ENCODE measurements around the gene FNDC3A.
"Not testable (repeated sequence)": the region's sequence is repeated elsewhere in the genome, so short reads cannot be mapped to it uniquely, and the experiment has no call there.

The FNDC3A gene

DNA sequence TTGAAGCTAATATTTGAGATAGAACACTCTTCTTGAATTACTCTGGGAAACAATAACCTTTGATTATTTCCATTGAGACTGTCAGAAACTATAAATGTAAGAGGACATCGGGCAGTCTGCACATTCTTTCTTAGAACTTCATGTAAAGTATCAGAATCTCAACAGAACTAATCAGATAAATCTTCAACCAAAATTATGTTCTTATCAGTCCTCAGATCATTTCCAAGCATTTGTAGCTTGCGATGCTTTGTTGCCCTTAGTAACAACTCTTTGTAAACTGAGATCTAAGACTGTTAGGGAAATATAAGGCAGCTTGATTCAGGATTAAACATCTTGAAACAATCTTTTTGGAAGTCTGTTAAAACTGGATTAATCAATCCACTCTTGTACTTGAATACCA, 70.3 kb downstream of the FNDC3A start:
- DNase-seq: no peak

DNA sequence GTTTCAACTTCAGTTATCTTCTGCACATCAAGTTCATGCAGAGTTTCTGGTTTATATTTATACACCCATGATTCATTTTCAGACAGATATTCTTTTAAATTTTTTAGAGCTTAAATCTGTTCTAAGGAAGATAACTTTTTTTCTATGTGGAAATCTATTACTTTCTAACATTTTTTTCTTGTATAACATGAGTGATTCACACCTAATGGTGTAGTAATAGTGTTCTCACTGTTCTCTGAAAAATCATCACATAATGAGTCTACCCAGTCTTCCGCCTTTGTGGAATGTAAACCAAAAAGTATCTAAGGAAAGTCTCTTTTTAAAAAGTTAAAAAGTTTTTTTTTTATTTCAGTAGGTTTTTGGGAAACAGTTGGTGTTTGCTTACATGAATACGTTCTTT, 70.8 kb downstream of the FNDC3A start:
- DNase-seq: no peak

GRCh38 chr13:49052813-49053212, 77.1 kb downstream of the FNDC3A start:
- DNase-seq: no peak

- no peak for DNase-seq
These were observed 77.5 kb downstream of the FNDC3A start for GRCh38 chr13:49053215-49053614.

DNA sequence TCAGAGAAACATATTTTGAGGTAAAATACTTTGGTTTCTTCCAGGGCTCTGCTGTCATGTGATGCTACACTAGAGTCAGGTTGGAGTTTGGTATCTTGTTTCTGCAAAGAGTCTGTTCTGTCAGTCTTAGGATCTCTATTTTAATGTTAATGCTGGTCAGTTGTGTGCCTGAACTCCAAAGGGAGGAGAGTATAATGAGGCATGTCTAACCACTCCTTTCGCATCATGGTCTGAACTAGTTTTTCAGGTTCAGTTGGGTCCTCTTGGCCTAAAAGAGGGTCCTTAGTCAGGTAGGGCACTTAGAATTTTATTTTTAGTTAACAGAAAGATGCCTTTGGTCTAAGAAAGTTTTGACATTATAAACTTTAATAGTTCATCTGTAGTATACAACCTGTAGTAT, 78.2 kb downstream of the FNDC3A start:
- no peak for DNase-seq

- no peak for DNase-seq
These were observed 79.3 kb downstream of the FNDC3A start for GRCh38 chr13:49055021-49055420.

DNA sequence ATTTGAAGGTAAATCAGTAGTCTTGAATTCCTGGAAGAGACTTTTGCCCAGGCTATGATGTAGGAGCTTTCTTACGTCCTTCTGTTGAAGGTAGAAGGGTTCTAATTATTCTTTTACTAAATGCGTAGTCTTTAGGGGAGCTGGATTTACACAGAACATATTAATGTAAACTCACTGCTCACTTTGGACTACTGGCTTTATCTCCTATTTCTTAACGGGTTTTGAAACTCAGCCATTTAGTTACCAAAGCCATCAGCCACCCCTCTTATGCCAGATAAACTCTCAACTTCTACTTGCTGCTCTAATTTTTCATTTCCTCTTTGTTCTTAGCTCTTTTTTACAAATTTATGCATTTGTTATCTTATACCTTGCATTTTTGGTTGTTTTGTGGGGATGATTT, 81.5 kb downstream of the FNDC3A start:
- no peak for DNase-seq

- DNase-seq: no peak
These were observed 83.0 kb downstream of the FNDC3A start for GRCh38 chr13:49058761-49059160.

DNA sequence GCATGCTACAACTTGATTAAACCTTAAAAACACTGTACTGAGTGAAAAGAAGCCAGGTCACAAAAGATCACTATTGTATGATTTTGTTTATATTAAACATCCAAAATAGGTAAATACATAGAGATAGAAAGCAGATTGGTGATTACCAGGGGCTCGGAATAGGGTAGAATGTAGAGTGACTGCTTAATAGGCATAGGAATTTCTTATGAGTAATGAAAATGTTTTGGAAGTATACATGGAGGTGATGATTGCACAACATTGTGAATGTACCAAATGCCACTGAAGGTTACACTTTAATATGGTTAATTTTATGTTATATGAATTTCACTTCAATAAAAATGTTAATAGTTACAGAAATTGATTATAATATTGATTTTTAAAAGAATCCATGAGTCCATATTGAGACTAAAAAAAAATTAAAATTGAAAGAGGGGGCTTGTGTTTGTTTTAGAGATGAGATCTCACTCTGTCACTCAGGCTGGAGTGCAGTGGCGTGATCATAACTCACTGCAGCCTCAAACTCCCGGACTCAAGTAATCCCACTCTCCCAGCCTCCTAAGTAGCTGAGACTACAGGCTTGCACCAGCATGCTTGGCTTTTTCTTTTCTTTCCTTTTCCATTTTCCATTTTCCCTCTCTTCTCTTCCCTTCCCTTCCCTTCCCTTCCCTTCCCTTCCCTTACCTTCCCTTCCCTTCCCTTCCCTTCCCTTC, 85.1 kb downstream of the FNDC3A start:
- DNase-seq: no peak

DNA sequence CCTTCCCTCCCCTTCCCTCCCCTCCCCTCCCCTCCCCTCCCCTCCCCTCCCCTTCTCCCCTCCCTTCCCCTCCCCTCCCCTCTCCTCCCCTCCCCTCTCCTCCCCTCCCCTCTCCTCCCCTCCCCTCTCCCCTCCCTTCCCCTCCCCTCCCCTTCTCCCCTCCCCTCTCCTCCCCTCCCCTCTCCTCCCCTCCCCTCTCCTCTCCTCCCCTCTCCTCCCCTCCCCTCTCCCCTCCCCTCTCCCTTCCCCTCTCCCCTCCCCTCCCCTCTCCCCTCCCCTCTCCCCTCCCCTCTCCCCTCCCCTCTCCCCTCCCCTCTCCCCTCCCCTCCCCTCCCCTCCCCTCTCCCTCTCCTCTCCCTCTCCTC, 85.7 kb downstream of the FNDC3A start:
- not testable (repeated sequence) for DNase-seq

DNA sequence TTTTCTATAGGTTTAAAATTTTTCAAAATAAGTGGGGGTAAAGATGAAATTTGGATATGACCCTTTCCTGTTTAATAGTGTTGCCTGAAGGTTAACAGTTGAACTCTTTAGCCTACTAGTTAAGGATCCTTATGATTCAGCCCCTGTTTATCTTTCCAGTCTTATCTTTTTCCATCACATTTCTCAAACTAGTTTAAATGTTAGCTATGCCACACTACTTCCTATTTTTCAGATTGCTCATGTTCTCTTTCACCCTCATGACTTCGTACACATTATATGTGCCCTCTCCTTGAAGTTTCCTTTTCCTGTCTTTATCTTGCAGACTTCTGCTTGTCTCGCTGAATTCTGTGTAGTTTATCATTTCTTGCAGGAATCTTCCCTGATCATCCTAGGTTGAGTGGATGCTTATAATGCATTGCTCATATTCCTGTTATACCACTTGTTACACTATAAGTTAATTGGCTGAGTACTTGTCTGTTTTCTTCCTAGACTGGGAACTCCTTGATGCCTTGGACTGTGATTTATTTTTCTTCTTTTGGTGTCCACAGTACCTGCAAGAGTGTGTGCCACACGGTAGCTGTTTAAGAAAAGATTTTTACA, 86.7 kb downstream of the FNDC3A start:
- DNase-seq: no peak

DNA sequence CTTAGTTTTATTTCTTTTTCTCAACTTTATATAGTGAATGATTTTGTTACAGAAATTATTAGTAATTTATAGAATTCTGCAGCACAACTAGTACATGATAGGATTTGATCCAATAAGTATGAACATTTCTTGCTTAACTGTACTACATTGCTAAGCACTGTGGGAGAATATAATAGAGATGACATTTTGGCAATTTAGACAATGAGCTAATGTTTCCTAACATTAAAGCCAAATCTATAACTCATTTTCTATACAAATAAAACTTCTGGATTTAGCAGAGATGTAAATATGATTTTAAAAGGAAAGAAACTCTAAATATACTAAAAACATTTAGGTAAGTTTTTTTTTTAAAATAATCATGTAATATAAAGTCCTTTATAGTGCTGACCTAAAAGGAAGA, 87.3 kb downstream of the FNDC3A start:
- no peak for DNase-seq

DNA sequence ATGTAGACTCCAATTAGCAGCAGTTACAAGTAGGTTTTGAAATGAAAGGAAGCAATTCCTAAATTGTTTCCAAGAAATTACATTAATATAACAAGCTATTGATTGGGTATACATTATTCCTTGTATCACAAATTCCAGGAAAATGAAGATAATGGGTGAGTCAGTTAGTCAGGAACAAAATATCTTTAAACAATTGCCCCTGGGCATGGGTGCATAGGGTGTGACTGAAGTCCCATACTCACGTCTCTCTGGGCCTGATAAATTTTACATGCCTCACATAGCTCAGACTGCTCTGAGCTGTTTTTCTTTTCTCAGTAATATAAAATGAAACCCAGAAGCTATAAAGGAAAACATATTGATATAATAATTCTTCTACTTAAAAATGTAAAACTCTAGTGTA, 87.8 kb downstream of the FNDC3A start:
- DNase-seq: no peak

- no peak for DNase-seq
These were observed 88.8 kb downstream of the FNDC3A start for GRCh38 chr13:49064476-49064875.

GRCh38 chr13:49066856-49067255, 91.1 kb downstream of the FNDC3A start:
- DNase-seq: no peak

DNA sequence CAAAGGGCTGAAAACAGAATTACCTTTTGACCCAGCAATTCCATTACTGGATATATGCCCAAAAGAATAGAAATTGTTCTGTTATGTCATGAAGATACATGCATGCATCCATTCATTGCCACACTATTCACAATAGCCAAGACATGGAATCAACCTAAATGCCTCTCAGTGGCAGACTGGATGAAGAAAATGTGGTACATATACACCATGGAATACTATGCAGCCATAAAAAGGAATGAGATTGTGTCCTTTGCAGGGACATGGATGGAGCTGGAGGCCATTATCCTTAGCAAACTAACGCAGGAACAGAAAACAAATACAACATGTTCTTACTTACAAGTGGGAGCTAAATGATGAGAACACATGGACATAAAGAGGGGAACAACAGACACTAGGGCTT, 92.8 kb downstream of the FNDC3A start:
- not testable (repeated sequence) for DNase-seq

DNA sequence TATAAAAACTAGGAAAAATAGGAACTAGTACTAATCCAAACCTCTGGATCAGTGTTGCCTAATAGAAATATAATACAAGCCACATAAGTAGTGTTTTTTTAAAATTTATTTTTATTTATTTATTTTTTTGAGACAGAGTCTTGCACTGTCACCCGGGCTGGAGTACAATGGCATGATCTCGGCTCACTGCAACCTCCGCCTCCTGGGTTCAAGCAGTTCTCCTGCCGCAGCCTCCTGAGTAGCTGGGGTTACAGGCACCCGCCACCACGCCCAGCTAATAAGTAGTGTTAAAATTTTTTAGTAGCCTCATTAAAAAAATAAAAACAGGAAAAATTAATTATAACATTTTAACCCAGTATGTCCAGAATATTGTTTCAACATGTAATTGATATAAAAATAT, 94.3 kb downstream of the FNDC3A start:
- DNase-seq: not testable (repeated sequence)

DNA sequence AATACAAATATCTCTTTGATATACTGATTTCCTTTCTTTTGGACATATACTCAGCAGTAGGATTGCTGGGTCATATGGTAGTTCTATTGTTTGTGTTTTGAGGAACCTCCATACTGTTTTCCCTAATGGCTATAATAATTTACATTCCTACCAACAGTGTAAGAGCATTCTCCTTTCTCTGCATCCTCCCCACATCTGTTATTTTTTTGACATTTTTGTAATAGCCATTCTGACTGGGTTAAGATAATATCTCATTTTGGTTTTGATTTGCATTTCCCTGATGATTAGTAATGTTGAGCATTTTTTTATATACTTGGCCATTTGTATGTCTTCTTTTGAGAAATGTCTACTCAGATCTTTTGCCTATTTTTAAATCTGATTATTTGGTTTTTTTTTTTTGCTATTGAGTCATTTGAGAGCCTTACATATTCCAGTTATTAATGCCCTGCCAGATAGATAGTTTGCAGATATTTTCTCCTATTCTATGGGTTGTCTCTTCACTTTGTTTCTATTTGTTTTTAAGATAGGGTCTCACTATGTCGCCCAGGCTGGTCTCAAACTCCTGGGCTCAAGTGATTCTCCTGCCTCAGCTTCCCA, 95.7 kb downstream of the FNDC3A start:
- DNase-seq: no peak

DNA sequence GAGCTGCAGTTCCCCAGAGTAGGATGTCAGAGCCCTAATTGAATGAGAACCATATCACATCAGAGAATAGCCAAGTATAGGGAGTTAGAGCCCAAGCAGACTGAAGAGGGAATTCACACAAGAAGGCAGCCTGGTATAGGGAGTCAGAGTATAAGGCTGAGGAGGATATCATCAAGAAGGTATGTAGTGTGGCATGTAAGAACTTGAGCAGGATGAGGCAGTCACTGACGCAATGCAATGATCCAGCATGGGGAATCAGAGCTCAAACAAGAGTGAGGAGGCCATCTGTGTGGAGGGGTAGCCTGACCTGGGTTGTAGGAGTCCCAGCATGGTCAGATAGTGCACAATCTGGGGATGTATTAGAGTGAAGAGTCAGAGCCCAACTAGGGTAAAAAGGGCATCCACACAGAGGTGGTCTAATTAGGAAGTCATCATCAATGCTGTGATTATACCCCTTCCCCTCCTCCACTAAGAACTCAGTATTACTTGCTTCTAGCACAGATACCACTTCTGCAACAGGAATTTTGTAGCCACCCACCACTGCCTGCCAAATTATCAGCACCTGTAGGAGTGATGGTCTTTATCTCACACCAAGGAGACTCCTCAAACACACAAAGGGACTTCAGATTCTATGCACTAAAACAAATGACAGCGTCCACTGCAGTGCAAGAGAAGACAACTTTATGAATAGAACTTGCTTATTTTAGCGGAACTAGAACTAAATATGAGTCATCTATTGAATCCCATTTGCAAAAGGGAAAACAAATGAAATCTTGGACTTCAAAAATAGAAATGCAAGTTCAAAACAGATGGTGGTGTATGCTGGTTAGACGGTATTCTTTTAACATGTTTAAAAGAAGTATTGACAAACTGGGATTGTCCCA, 107.2 kb downstream of the FNDC3A start:
- no peak for DNase-seq

DNA sequence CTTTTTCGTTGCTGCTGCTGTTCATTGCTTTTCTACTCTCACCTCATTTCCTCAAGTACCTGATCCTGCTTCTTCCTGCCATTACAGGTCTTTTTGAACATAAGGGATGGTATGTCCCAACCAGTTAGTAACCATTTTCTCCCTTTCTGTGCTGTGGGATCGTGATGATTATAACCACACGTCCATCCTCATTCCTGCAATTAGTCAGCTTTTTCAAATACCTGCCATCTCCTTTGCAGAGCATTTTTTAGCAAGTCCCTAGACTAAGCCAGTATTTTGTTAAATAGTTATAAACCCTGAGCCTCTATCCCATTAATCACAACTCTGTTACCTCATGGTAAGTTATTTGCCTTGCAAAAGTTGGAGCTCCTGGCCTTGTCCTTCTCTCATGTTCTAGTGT, 109.2 kb downstream of the FNDC3A start:
- no peak for DNase-seq

DNA sequence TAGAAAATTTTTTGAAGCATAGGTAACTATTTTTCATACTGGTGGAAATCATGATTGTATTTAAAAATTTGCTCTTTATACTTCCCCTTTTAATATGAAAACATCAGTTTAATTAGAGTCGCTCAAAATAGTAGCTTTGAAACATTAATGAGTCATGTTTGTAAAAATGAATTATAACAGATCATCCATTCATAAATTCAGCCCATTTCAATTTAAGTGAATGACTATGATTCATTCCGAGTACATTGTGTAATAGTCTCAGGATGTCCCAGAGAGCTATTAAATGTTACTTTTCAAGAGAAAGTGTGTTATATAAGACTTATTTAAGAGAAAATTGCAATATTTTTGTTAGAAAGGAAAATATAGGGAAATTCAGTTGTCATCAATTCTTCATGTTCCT, 111.0 kb downstream of the FNDC3A start:
- DNase-seq: no peak

GRCh38 chr13:49093376-49093775, 117.7 kb downstream of the FNDC3A start:
- DNase-seq: no peak

- DNase-seq: no peak
These were observed 121.7 kb downstream of the FNDC3A start for GRCh38 chr13:49097374-49097773.

GRCh38 chr13:49098198-49098597, 122.5 kb downstream of the FNDC3A start:
- DNase-seq: no peak

Measured in cerebellar nuclear complex (tissue), 1 donor.